ENCODE data around the gene TSPAN13.
A peak's percentile ranks its signal among the peaks of the same experiment; 100 is the strongest.

Gene TSPAN13

DNA sequence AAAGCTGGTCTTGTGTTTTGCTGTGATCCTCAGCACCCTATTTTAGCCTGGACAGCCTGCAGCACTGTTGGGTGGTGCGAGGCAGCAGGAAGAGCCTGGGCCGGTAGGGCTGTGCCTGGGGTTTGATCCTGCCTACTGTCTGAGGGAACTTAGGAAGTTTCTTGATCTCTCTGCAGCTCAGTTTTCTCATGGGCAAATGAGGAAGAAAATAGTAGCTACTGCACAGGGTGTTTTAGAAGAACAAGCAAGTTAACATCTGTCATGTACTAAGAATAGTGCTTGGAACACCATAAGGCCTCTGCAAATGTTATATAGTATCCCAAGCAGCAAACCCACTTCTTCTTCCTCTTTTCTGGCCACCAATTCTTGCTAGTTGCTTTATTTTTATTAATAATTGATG is 63.3 kb downstream of the TSPAN13 start:
- Histone ChIP-seq H3K9ac (no peak overlapping the region), H3K27me3 (no peaks in the 10 kb centered on the region), H3K36me3 (no peaks in the 10 kb centered on the region), H3K4me3 (no peak overlapping the region), H3K4me2 (peak overlapping the region; percentile 26; the same call in 1 of the 2 replicates), H3K27ac (no peak overlapping the region), H3K4me1 (0 out of 2 replicates have a peak, but pooled peaks cover 6% of the 10 kb centered on the region), H4K20me1 (no peaks in the 10 kb centered on the region), H3K9me3 (no peaks in the 10 kb centered on the region)
- no peak for TF ChIP-seq Cebpa-rat (IDR thresholded peaks at IDR 0.05)

GRCh38 chr7:16817536-16817935 is 64.0 kb downstream of the TSPAN13 start:
- Histone ChIP-seq H3K4me3 (no peak overlapping the region), H3K4me2 (no peak overlapping the region), H3K27ac (no peak overlapping the region)

DNA sequence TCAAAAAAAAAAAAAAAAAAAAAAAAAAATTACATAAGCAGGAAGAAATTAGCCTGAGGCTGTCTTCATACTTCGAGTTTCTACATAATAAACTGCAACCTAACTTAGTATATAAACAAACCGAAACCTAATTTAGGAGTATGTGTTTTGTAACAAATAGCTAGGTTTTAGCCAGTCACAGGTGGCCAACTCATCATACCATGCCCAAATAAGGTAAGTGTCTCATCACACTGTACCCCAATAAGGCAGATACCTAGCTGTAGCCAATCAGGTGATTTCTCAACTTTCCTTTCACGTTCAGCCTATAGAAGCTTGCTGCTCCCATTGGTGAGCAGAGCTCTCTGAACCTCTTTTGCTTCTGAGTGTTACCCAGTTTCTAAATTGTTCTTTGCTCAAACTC is 65.2 kb downstream of the TSPAN13 start:
- Histone ChIP-seq H3K27me3 (no peaks in the 10 kb centered on the region), H3K4me1 (0 out of 2 replicates have a peak, but pooled peaks cover 6% of the 10 kb centered on the region)

More at GRCh38 chr7:16817536-16817935, 64.0 kb downstream of the TSPAN13 start:
- no peaks in the 10 kb centered on the region for H3K36me3 ChIP-seq
- H3K9ac ChIP-seq, result no peak overlapping the region
- H3K9me3 ChIP-seq, result no peaks in the 10 kb centered on the region
- 0 out of 2 replicates have a peak, but pooled peaks cover 6% of the 10 kb centered on the region for H3K4me1 ChIP-seq
- H4K20me1 ChIP-seq, result no peaks in the 10 kb centered on the region
- no peak for TF ChIP-seq Cebpa-rat (IDR thresholded peaks at IDR 0.05)
- H3K27me3 ChIP-seq, result no peaks in the 10 kb centered on the region

DNA sequence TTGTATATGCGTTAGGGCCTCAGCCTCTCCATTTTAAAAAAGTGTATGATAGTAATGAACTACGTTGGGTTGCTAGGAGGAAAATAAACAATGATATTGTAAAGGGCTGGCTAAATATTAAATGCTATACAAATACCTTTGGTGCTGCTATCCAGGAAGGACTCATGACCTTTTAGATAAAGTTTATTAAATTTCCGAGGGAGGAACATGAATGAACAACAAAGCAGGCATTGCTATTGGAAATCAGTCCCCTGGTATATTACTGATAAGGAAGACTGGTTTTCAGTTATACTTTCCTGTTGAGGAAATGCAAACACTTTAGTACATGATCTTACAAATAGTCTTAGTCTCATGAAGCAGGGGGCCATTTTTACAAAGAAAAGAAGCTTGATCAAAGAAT is 68.5 kb downstream of the TSPAN13 start:
- H3K27ac ChIP-seq, result no peak overlapping the region
- H3K27me3 ChIP-seq, result no peaks in the 10 kb centered on the region
- no peaks in the 10 kb centered on the region for H3K4me1 ChIP-seq
- H3K9ac ChIP-seq, result no peak overlapping the region
- H4K20me1 ChIP-seq, result no peaks in the 10 kb centered on the region
- H3K4me3 ChIP-seq, result no peak overlapping the region
- H3K36me3 ChIP-seq, result no peaks in the 10 kb centered on the region
- no peak overlapping the region for H3K4me2 ChIP-seq
- H3K9me3 ChIP-seq, result no peaks in the 10 kb centered on the region
- no peak for TF ChIP-seq Cebpa-rat (IDR thresholded peaks at IDR 0.05)

More for the DNA sequence above, 65.2 kb downstream of the TSPAN13 start:
- Histone ChIP-seq H3K9me3 (no peaks in the 10 kb centered on the region), H3K36me3 (no peaks in the 10 kb centered on the region), H3K4me2 (no peak overlapping the region), H3K9ac (no peak overlapping the region), H3K4me3 (no peak overlapping the region), H4K20me1 (no peaks in the 10 kb centered on the region), H3K27ac (no peak overlapping the region)
- TF ChIP-seq Cebpa-rat (IDR thresholded peaks at IDR 0.05), result no peak

- Histone ChIP-seq H3K9me3 (no peaks in the 10 kb centered on the region), H3K4me1 (no peaks in the 10 kb centered on the region), H3K27me3 (no peaks in the 10 kb centered on the region), H3K4me3 (no peak overlapping the region), H3K27ac (no peak overlapping the region), H4K20me1 (no peaks in the 10 kb centered on the region), H3K4me2 (no peak overlapping the region), H3K9ac (no peak overlapping the region), H3K36me3 (no peaks in the 10 kb centered on the region)
- no peak for TF ChIP-seq Cebpa-rat (IDR thresholded peaks at IDR 0.05)
These were observed 72.5 kb downstream of the TSPAN13 start for GRCh38 chr7:16826060-16826459.

DNA sequence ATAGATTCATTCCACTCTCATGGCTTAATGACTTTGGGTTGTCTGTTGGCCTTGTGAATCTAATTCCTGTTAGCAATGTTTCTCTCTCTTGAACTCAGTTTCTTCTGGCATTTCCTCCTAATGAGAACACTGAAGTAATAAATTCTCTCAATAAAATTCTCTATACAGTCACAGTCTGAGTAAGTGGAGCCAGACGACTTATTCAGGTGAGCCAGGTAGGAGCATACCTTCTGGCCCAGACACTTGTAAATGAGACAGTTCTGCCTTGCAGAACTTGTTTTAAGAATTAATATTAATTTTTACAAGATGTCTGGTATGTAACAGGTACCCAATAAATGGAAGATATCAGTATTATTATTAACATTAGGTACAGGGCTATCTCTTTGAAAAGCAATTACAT is 79.8 kb downstream of the TSPAN13 start:
- no peak for TF ChIP-seq Cebpa-rat (IDR thresholded peaks at IDR 0.05)
- H4K20me1 ChIP-seq, result no peaks in the 10 kb centered on the region
- no peak overlapping the region for H3K9ac ChIP-seq
- H3K4me3 ChIP-seq, result no peak overlapping the region
- no peaks in the 10 kb centered on the region for H3K27me3 ChIP-seq
- H3K27ac ChIP-seq, result no peak overlapping the region
- no peaks in the 10 kb centered on the region for H3K36me3 ChIP-seq
- no peaks in the 10 kb centered on the region for H3K9me3 ChIP-seq
- no peak overlapping the region for H3K4me2 ChIP-seq
- no peaks in the 10 kb centered on the region for H3K4me1 ChIP-seq

Data from BLaER1 (cell line).